Adrenal gland (tissue), 12 donors: ENCODE measurements around the gene ABCA13. TPM values are rescaled to one million over a fixed set of nuclear protein-coding genes. Genes with fewer than 3 reads are reported as not detected.

Experiments
- DNase-seq, 7 donors: peaks; one replicate each; pipeline ENCODE4 v3.0.0-alpha.2; 2019 to 2020
- H3K27ac ChIP-seq, 5 donors: fragments of 200-600 bp; sonication (generic) in 4 of 5; 1 replicate in 3 of 5; 2 replicates in 2 of 5; pipeline versions ENCODE4 v1.5.1 to v1.8.0; 2016 to 2020; ENCODE audit warnings: mild to moderate bottlenecking in 1 of 5
- H3K27me3 ChIP-seq: fragments of 200-600 bp; 2 replicates; pipeline ENCODE4 v1.8.0; 2021
- H3K36me3 ChIP-seq, 2 donors: fragments of 200-600 bp; replicated peaks in 1 of 2; 1 replicate in 1 of 2; 2 replicates in 1 of 2; pipeline versions ENCODE4 v1.5.1 to v1.8.0; 2018 to 2022
- H3K4me1 ChIP-seq, 2 donors: fragments of 200-600 bp; replicated peaks in 1 of 2; 1 replicate in 1 of 2; 2 replicates in 1 of 2; pipeline versions ENCODE4 v1.5.1 to v1.8.0; 2018 to 2021
- H3K4me3 ChIP-seq, 4 donors: fragments of 200-600 bp; sonication (generic) in 3 of 4; one replicate each; pipeline ENCODE4 v1.5.1; 2016 to 2018
- H3K9me3 ChIP-seq, 3 donors: fragments of 200-600 bp; sonication (generic) in 1 of 3; replicated peaks in 1 of 3; 1 replicate in 2 of 3; 2 replicates in 1 of 3; pipeline versions ENCODE4 v1.5.1 to v1.8.0; 2016 to 2021
- POLR2A ChIP-seq, 2 donors: fragments of 450-650 bp; IDR thresholded peaks; one replicate each; pipeline ENCODE4 v1.6.1; 2017; ENCODE audit warnings: antibody characterized with exemption in 2 of 2, mild to moderate bottlenecking in 2 of 2, moderate library complexity in 1 of 2
- WGBS, 4 donors: extraction: QIAGEN DNeasy Blood & Tissue Kit in 2 of 4; methylation state at CpG; one replicate each; pipeline versions ENCODE4 v1.1.5 to v1.1.7; 2013 to 2017; 5-methylcytosine and 5-hydroxymethylcytosine counted together
- intact Hi-C, 2 donors: fragments of 100-400 bp; cut with DNase I; formaldehyde crosslinking; loops; one replicate each; pipeline versions ENCODE4 v1.14.1 to v1.15.0; 2022 to 2023
- polyA plus RNA-seq, 3 donors: library from polyadenylated mRNA; stranded (reverse); fragments of 200-250 nt in 2 of 3; fragments of 350-450 nt in 1 of 3; fragmentation: Illumina TruSeq in 1 of 3; extraction: RNeasy Lipid Tissue Mini Kit (QIAGEN cat#74804) in 1 of 3; gene quantifications; one replicate each; pipeline ENCODE4 v1.2.3, GENCODE V29; 2013 to 2014
- total RNA-seq, 9 donors: library from RNA; depleted of rRNA in 4 of 9; stranded (reverse); fragments of >200 nt in 4 of 9; fragments of 120-200 nt in 1 of 9; fragmentation: NEBNext Ultra II Directional in 1 of 9; extraction: Animal tissue kit (Norgen Biotek cat#: 25700) in 1 of 9; gene quantifications; one replicate each; pipeline versions ENCODE4 v1.1.0 to v1.2.4, GENCODE V29; 2013 to 2023
- TF ChIP-seq, protein P1 (sequence below), 6 experiments: fragments of 450-650 bp in 4 of 6; fragments of 200-600 bp in 2 of 6; sonication (generic) in 1 of 6; IDR thresholded peaks; 1 replicate in 5 of 6; 2 replicates in 1 of 6; pipeline versions ENCODE4 v1.5.1 to v1.8.0; 2016 to 2021; ENCODE audit warnings: antibody characterized with exemption in 6 of 6, mild to moderate bottlenecking in 2 of 6, moderate library complexity in 1 of 6
- donor health status: healthy with polysubstance abuse.
- donor health status: Bipolar disorder and iron deficiency.
- donor health status: DM: yes; HTN: yes; CAD: no.
- donor health status: DM: no; HTN: no; CAD: no.
- donor health status: DM: no; HTN: no; CAD: no.
- donor health status: DM: yes; HTN: yes; CAD: no.

Gene ABCA13
- total and polyA plus RNA-seq, 12 donors = 0.03 to 0.94 (median 0.09) TPM; not detected in 4

DNA sequence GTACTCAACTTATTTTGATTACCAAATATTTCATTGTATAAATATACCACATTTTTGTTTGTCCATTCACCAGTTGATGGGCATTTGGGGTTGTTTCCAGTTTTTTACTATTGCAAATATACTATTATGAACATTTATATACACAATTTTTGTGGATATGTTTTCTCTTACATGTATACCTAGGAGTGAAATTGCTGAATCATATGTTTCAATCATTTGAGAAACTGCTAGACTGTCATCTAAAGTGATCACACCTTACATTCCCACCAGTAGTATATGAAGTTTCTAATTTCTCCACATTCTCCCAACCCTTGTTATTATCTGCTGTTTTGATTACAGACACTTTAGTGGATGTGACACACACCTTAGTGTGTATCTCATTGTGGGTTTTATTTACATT, 257.9 kb downstream of the ABCA13 start:
- no peak for DNase-seq
- H3K27ac ChIP-seq = no peak overlapping the region
- intact Hi-C loops = no loop called here
- TF ChIP-seq POLR2A (IDR thresholded peaks at IDR 0.05) = no peak
- TF ChIP-seq, protein P1, sequence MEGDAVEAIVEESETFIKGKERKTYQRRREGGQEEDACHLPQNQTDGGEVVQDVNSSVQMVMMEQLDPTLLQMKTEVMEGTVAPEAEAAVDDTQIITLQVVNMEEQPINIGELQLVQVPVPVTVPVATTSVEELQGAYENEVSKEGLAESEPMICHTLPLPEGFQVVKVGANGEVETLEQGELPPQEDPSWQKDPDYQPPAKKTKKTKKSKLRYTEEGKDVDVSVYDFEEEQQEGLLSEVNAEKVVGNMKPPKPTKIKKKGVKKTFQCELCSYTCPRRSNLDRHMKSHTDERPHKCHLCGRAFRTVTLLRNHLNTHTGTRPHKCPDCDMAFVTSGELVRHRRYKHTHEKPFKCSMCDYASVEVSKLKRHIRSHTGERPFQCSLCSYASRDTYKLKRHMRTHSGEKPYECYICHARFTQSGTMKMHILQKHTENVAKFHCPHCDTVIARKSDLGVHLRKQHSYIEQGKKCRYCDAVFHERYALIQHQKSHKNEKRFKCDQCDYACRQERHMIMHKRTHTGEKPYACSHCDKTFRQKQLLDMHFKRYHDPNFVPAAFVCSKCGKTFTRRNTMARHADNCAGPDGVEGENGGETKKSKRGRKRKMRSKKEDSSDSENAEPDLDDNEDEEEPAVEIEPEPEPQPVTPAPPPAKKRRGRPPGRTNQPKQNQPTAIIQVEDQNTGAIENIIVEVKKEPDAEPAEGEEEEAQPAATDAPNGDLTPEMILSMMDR (IDR thresholded peaks at IDR 0.05) = no peak
- no peaks in the 10 kb centered on the region for H3K9me3 ChIP-seq
- H3K27me3 ChIP-seq = no peaks in the 10 kb centered on the region
- H3K4me3 ChIP-seq = no peak overlapping the region
- H3K4me1 ChIP-seq = no peaks in the 10 kb centered on the region
- H3K36me3 ChIP-seq = no peaks in the 10 kb centered on the region

DNA sequence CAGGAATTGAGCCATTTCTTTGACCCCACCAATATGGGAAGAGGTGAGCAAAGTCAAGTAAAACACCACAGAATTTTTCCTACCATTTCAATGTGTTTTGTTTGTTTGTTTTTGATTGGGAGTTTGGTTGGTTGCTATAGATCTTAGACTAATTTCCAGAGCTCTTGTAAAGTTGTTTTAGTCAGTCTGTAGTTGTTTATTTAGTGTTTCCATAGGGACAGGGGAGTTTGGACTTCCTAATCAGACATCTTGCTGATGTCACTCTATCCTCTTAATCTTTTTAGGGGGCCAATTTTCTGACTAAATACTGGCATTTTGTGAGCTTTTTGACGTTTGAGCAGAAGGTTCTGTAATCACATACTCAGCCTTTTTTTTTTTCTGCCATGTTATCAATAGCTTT, 266.9 kb downstream of the ABCA13 start:
- Histone ChIP-seq H3K4me3 (no peak overlapping the region), H3K4me1 (no peaks in the 10 kb centered on the region), H3K27me3 (no peaks in the 10 kb centered on the region), H3K27ac (no peak overlapping the region), H3K36me3 (no peaks in the 10 kb centered on the region), H3K9me3 (no peaks in the 10 kb centered on the region)
- TF ChIP-seq, protein P1 (IDR thresholded peaks at IDR 0.05) = no peak
- no peak for TF ChIP-seq POLR2A (IDR thresholded peaks at IDR 0.05)
- no peak for DNase-seq
- intact Hi-C loops = no loop called here
- WGBS, 4 donors = 23 to 27% (median 24%) methylated on average over 1 of the region's 1 CpG

DNA sequence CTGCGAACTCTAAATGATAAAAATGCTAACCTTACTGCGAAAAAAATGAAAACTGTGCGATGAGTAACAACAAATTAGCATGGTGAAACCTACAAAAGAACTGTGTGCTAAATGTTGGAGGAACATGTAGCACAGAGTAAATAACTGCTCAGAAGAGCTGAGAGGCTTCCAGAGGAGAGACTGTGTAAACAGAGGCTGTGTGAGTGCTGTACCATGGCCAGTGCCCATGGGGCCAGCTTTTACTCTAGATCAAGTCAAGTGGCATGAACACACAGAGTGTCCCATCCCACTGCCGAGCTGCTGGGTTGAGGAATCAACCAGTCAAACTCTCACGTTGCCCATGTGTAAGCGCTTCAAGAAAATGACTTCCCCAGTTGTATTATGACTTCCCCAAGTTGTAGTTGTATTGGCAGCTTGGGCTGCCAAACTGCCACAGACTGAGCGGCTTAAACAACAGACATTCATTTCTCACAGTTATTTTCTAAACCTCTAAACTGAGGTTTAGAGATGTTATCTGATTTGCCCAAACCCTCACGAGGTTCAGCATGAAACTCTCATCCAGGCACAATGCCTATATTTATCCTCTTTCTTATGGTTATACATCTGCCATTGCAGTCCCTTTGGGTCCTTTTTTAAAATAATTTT, 270.7 kb downstream of the ABCA13 start:
- Histone ChIP-seq H3K27me3 (no peaks in the 10 kb centered on the region), H3K4me3 (no peak overlapping the region), H3K4me1 (no peaks in the 10 kb centered on the region), H3K9me3 (no peaks in the 10 kb centered on the region), H3K27ac (no peak overlapping the region), H3K36me3 (no peaks in the 10 kb centered on the region)
- 66 to 82% (median 75%) methylated on average over 8 of the region's 8 CpGs for WGBS, 4 donors
- TF ChIP-seq, protein P1 (IDR thresholded peaks at IDR 0.05) = no peak
- no peak for TF ChIP-seq POLR2A (IDR thresholded peaks at IDR 0.05)
- intact Hi-C loops = no loop called here
- DNase-seq = no peak

DNA sequence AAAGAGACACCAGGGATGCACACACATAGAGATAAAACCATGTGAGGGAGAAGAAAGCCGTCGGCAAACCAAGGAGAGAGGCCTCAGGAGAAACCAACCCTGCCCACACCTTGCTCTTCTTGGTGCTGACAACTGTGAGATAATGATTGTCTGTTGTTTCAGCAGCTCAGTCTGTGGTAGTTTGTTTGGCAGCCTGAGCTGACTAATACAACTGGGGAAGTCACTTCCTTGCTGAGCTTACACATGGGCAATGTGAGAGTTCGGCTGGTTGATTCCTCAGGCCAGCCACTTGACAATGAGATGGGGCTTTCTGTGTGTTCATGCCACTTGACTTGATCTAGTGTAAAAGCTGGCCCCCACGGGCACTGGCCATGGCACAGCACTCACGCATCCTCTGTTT, 271.8 kb downstream of the ABCA13 start:
- intact Hi-C loops = no loop called here
- DNase-seq = no peak
- WGBS, 4 donors = 81 to 94% (median 91%) methylated on average over 5 of the region's 5 CpGs

More for the DNA sequence above, 271.8 kb downstream of the ABCA13 start:
- H3K27me3 ChIP-seq = no peaks in the 10 kb centered on the region
- no peak overlapping the region for H3K4me3 ChIP-seq
- TF ChIP-seq, protein P1 (IDR thresholded peaks at IDR 0.05) = no peak
- no peak for TF ChIP-seq POLR2A (IDR thresholded peaks at IDR 0.05)
- H3K36me3 ChIP-seq = no peaks in the 10 kb centered on the region
- H3K4me1 ChIP-seq = no peaks in the 10 kb centered on the region
- H3K27ac ChIP-seq = no peak overlapping the region
- no peaks in the 10 kb centered on the region for H3K9me3 ChIP-seq
